ENCODE data around the gene FXYD3.

Gene FXYD3

DNA sequence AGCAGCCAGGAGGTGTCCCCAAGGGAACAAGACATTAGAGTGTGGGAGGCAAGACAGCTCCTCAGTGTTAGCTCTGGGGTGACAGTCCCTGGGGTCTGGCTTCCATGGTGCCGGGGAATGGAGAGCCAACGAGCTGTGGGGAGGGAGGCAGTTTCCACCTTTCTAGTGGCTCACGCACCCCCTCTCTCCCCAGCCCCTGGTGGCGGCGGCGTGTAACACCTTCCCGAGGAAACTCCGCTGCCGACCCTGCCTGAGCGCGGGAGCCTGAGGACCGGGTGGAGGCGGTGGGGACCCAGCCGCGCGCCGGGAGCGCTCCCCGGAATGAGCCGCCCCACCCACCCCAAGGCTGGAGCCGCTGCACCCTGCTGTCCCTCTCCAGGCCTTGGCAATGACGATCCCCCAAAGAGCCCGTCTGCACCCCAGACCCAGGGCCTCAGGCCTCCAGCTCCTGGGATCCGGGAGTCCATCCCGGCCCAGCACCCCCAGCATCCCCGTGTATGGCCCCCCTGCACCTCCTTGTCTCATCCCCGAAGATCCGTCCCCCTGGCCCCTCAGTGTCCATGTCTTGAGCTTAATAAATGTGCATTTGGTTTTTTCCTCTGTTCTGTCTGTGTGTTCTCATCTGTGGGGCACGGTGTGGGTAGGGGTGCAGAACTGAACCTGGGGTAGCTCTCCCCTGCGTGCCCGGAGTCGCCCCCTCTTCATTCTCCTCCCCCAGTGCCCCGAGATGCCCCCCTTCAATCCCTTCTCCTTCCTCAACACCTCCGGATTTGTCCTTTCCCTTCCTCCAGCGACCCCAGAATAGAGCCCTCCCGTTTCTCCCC lies 38.3 kb downstream of the FXYD3 start:
- Histone ChIP-seq H4K20me1 (peaks cover 23 to 40% (median 37%) of the 10 kb centered on the region in 11 experiments; a peak in 21 of 22 replicates), H3K36me3 (peaks cover 24 to 32% (median 28%) of the 10 kb centered on the region in 11 experiments), H3K4me1 (peaks cover 40 to 71% (median 65%) of the 10 kb centered on the region in 10 experiments), H3K27me3 (no peaks in the 10 kb centered on the region), H3K4me2 (peak overlapping the region; percentile 92 to 99 (median 98)), H3K4me3 (peak overlapping the region; percentile 68 to 99 (median 94)), H3K27ac (peak overlapping the region; percentile 7 to 96 (median 92); a peak in 20 of 22 replicates), H3K9me3 (replicated peaks in 1 of 11) (no peaks in the 10 kb centered on the region), H3K9ac (peak overlapping the region; percentile 77 to 96 (median 92))
- no peak for TF ChIP-seq Cebpa-rat (IDR thresholded peaks at IDR 0.05)

DNA sequence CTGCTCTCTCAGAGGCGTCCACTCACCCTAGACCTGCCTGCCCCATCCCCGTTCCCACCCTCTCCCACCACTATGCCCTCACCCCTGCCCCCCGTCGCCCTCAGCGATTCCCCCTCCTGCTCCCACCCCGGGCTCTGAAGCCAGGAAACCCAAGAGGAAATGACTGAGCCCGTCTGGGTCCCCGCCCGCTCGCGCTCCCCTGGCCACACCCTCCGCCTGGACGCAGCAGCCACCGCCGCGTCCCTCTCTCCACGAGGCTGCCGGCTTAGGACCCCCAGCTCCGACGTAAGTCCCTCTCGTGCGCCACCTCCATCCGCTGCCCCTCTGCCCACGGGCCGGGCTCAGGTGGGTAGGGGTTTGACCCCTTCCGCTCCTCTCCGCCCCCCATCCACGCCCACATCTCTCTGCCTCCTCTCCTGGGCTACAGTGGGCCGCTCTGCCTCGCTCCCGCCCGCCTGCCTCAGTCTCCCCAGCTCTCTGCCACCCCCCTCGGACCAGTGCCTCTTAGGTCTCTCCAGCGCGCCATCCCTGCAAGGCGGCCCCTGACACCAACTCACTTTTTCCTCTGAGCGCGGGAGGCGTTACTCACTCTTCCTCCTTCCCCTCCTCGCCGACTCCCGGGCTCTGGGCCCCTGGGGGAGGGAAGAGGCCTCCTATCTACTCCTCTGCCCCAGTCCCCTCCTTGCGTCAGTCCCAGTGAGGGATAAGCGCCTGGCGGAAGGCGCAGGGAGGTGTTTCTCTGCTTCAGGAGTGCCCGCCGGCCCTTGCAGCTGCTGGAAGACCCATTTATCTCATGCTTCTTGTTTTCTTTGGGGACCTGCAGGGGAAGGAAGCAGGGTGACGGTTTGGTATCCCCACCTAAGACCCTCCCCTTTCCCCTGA lies 39.1 kb downstream of the FXYD3 start, which contains the start of gene FXYD5:
TSS of gene FXYD5 (plus strand) at position 211 of the 882 bp plus-strand sequence. CDS start 816 bp downstream, outside the sequence.
- TF ChIP-seq Cebpa-rat (IDR thresholded peaks at IDR 0.05): no peak
- Histone ChIP-seq H3K4me1 (peaks cover 40 to 79% (median 73%) of the 10 kb centered on the region in 10 experiments), H3K27ac (peak within 1 kb of the TSS; percentile 7 to 96 (median 92); a peak in 21 of 22 replicates), H3K4me3 (peak within 1 kb of the TSS; percentile 68 to 99 (median 94)), H4K20me1 (peaks cover 23 to 49% (median 46%) of the 10 kb centered on the region in 11 experiments; a peak in 21 of 22 replicates), H3K36me3 (peaks cover 33 to 41% (median 36%) of the 10 kb centered on the region in 11 experiments), H3K27me3 (no peaks in the 10 kb centered on the region), H3K4me2 (peak within 1 kb of the TSS; percentile 92 to 99 (median 98)), H3K9me3 (replicated peaks in 1 of 11) (no peaks in the 10 kb centered on the region), H3K9ac (peak within 1 kb of the TSS; percentile 77 to 96 (median 92))

DNA sequence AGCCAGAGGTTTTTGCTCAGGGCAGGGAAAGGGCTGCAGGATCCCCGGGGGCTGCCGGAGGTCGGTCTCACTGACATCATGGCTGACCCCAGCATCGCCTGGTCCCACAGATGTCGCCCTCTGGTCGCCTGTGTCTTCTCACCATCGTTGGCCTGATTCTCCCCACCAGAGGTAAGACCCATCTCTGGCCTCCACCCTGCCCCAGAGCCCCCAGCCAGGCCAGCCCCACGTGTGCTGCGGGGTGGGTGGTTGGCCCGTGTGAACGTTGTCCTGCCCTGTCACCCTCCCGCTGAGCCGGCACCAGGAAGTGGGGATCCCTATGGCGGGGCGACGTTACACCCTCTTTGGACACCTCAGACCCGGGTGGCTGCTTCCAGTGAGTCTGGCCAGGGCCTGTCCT lies 39.8 kb downstream of the FXYD3 start:
- peak overlapping the region; percentile 77 to 96 (median 92) for H3K9ac ChIP-seq
- TF ChIP-seq Cebpa-rat (IDR thresholded peaks at IDR 0.05): no peak
- peaks cover 0 to 3% (median 0%) of the 10 kb centered on the region in 11 experiments; a peak in 4 of 22 replicates for H3K9me3 ChIP-seq (replicated peaks in 1 of 11)
- peaks cover 36 to 47% (median 43%) of the 10 kb centered on the region in 11 experiments for H3K36me3 ChIP-seq
- H3K27me3 ChIP-seq: no peaks in the 10 kb centered on the region
- H3K4me1 ChIP-seq: peaks cover 40 to 86% (median 78%) of the 10 kb centered on the region in 10 experiments
- peak overlapping the region; percentile 92 to 99 (median 98) for H3K4me2 ChIP-seq
- peaks cover 29 to 55% (median 48%) of the 10 kb centered on the region in 11 experiments; a peak in 21 of 22 replicates for H4K20me1 ChIP-seq
- peak overlapping the region; percentile 68 to 99 (median 94) for H3K4me3 ChIP-seq
- H3K27ac ChIP-seq: peak overlapping the region; percentile 7 to 96 (median 92); a peak in 21 of 22 replicates

DNA sequence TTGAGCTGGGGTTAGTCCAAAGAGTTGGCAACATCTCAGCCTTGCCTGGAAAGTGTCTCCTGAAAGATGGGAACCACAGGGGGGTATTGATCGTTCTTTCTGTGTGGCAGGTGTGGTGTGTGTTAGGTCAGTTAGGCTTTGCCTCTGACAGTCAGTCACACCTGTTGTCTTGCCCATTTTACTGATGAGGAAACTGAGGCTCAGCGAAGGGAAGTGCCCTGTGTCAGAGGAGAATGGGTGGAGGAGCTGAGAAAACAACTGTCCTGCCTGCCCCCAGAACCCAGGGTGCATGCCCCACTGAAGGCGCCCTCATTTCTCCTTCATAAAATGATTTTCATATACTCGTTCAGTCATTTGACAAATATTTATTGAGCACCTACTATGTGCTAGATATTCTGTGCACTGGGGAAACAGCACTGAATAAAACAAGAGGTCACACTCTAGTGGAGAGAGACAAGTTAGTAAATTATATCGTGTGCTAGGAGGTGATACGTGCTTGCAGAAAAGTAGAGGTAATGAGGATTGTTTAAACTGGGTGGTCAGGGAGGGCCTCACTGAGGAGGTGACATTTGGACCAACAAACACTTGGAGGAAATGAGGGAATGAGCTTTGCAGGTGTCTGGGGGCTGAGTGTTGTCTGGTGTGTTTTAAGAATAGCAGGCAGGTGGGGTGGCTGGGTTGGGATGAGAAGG lies 40.5 kb downstream of the FXYD3 start:
- Histone ChIP-seq H3K36me3 (peaks cover 39 to 54% (median 49%) of the 10 kb centered on the region in 11 experiments), H3K27me3 (no peaks in the 10 kb centered on the region), H3K27ac (peak overlapping the region in 9 of 11 experiments; percentile 82 to 96 (median 92); a peak in 15 of 22 replicates), H3K4me3 (peak overlapping the region; percentile 68 to 99 (median 94)), H4K20me1 (peaks cover 32 to 58% (median 48%) of the 10 kb centered on the region in 11 experiments; a peak in 21 of 22 replicates), H3K4me2 (peak overlapping the region; percentile 92 to 99 (median 98)), H3K4me1 (peaks cover 40 to 90% (median 83%) of the 10 kb centered on the region in 10 experiments), H3K9ac (peak overlapping the region; percentile 77 to 96 (median 92)), H3K9me3 (replicated peaks in 1 of 11) (peaks cover 0 to 9% (median 3%) of the 10 kb centered on the region in 11 experiments; a peak in 16 of 22 replicates)
- no peak for TF ChIP-seq Cebpa-rat (IDR thresholded peaks at IDR 0.05)

DNA sequence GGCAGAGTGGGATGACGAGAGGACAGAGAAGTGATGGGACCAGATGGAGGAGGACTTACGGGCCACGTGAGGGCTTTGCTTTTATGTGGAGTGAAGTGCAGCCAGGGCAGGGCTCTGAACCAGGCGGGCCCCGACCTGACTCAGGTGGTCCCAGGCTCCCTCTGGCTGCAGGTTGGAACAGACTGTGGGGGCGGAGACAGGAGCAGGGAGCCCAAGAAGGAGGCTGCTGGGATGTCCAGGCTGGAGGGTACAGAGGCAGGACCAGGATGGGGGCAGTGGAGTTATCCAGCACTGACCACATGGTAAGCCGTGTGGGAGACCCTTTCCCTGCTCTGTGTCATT lies 41.0 kb downstream of the FXYD3 start:
- no peaks in the 10 kb centered on the region for H3K27me3 ChIP-seq
- peaks cover 0 to 15% (median 8%) of the 10 kb centered on the region in 11 experiments; a peak in 18 of 22 replicates for H3K9me3 ChIP-seq (replicated peaks in 1 of 11)
- peak overlapping the region; percentile 6 to 96 (median 90); a peak in 12 of 22 replicates for H3K9ac ChIP-seq
- no peak for TF ChIP-seq Cebpa-rat (IDR thresholded peaks at IDR 0.05)
- peaks cover 44 to 59% (median 54%) of the 10 kb centered on the region in 11 experiments for H3K36me3 ChIP-seq
- H4K20me1 ChIP-seq: peaks cover 32 to 58% (median 49%) of the 10 kb centered on the region in 11 experiments; a peak in 21 of 22 replicates
- H3K4me3 ChIP-seq: peak overlapping the region in 9 of 10 experiments; percentile 68 to 99 (median 95); a peak in 14 of 20 replicates
- H3K27ac ChIP-seq: 0 out of 22 replicates have a peak overlapping the region, but pooled peaks of 1 of the 11 experiments have one; percentile 11
- H3K4me2 ChIP-seq: peak overlapping the region; percentile 92 to 99 (median 98)
- H3K4me1 ChIP-seq: peaks cover 40 to 90% (median 82%) of the 10 kb centered on the region in 10 experiments

DNA sequence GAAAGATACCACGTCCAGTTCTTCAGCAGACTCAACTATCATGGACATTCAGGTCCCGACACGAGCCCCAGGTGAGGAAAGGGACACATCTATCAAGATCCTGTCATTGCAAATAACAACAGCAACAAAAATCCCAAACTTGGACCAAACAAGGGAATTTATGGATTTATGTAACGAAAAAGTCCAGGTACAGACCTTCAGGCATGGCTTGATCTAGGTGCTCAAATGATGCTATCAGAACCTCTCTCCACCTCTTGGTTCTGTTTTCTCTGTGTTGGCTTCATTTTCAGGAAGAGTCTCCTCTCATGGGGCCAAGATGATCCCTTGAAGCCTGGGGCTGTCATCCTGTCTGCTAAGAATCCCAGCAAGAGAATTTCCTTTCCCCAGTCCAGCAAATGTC lies 41.8 kb downstream of the FXYD3 start:
- H3K4me2 ChIP-seq: peak overlapping the region in 10 of 11 experiments; percentile 31 to 99 (median 97); a peak in 19 of 22 replicates
- H3K4me3 ChIP-seq: no peak overlapping the region
- peaks cover 36 to 86% (median 75%) of the 10 kb centered on the region in 10 experiments for H3K4me1 ChIP-seq
- TF ChIP-seq Cebpa-rat (IDR thresholded peaks at IDR 0.05): no peak
- H3K9me3 ChIP-seq (replicated peaks in 1 of 11): peaks cover 7 to 22% (median 16%) of the 10 kb centered on the region in 11 experiments; a peak in 21 of 22 replicates
- H4K20me1 ChIP-seq: peaks cover 32 to 58% (median 50%) of the 10 kb centered on the region in 11 experiments; a peak in 21 of 22 replicates
- no peak overlapping the region for H3K27ac ChIP-seq
- H3K27me3 ChIP-seq: no peaks in the 10 kb centered on the region
- peak overlapping the region in 2 of 11 experiments; percentile 2 to 94; a peak in 1 of 22 replicates for H3K9ac ChIP-seq
- peaks cover 52 to 67% (median 62%) of the 10 kb centered on the region in 11 experiments for H3K36me3 ChIP-seq

DNA sequence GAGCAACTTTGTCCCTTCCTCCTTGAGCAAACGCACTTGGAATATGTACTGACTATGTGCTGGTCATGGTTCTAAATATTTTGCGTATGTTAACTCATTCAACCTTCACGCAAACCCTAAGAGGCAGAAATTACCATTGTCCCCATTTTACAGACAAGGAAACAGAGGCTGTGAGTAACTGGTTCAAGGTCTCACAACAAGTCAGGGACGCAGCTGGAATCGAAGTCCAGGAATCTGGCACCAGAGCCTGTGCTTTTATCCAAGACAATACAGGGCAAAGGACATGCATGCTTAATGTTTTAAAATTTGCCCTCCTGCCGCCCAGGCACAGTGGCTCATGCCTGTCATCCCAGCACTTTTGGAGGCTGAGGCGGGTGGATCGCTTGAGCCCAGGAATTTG lies 44.0 kb downstream of the FXYD3 start:
- H3K9me3 ChIP-seq (replicated peaks in 1 of 11): peaks cover 29 to 44% (median 38%) of the 10 kb centered on the region in 11 experiments
- no peak for TF ChIP-seq Cebpa-rat (IDR thresholded peaks at IDR 0.05)
- peaks cover 18 to 67% (median 56%) of the 10 kb centered on the region in 10 experiments for H3K4me1 ChIP-seq
- H4K20me1 ChIP-seq: peaks cover 32 to 68% (median 50%) of the 10 kb centered on the region in 11 experiments; a peak in 21 of 22 replicates
- peak overlapping the region in 1 of 10 experiments; percentile 25; a peak in 1 of 20 replicates for H3K4me3 ChIP-seq
- peaks cover 74 to 89% (median 84%) of the 10 kb centered on the region in 11 experiments for H3K36me3 ChIP-seq
- no peaks in the 10 kb centered on the region for H3K27me3 ChIP-seq
- H3K27ac ChIP-seq: no peak overlapping the region
- peak overlapping the region in 8 of 11 experiments; percentile 45 to 99 (median 96); a peak in 14 of 22 replicates for H3K4me2 ChIP-seq
- 0 out of 22 replicates have a peak overlapping the region, but pooled peaks of 2 of the 11 experiments have one; percentile 45 to 46 for H3K9ac ChIP-seq

Measured in BLaER1 treated with 17β-estradiol and CSF1 and Interleukin-3, amounts not matched to agents 10 nM and 100 nM (cell line).